ENCODE measurements around the gene TCP11L1.

DNA sequence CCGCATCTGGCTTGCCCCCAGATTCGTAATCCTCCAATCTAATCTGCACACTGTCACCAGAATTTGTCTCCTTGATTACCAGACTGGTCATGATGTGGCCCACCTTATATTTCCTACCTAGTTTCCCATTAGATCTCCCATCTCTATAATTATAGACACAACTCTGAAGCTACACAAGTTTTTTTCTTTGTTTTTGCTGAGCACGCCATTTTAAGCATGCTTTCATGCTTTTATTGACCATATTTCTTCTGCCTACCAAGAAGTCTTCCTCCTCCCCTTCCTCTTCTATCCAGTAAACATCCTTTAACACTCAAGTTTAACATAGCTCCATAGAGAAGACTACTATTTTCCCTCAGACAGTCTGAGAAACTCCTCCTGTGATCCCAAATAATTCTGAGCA is 47.9 kb upstream of the TCP11L1 start:
- TF ChIP-seq CTCF (IDR thresholded peaks at IDR 0.05 in 4 of 5, conservative IDR thresholded peaks at IDR 0.05 in 1 of 5): no peak
- no peak for TF ChIP-seq POLR2A (IDR thresholded peaks at IDR 0.05)
